ENCODE results near the gene MSH4.
"Not testable (repeated sequence)": the region's sequence is repeated elsewhere in the genome, so short reads cannot be mapped to it uniquely, and the experiment has no call there.

The MSH4 gene

DNA sequence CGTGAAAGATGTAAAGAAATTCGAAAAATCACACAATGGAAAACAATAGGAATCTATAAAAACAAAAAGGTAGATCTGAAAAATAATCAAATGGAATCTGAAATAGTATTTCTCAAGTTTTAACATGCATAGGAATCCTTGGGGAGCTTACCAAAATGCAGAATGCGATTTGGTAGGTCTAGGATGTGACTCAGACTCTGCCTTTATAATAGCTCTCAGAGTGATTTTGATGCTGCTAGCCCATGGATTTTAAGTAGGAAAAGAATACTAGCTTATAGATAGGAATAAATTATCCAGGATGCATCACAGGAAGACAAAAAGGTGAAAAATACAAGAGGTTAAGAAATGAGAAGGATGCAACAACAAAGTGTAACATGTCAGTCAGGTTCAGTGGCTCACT lies 24.7 kb upstream of the MSH4 start:
- no peak for DNase-seq (ENCODE audit: extremely low spot score)
- TF ChIP-seq, protein P1, sequence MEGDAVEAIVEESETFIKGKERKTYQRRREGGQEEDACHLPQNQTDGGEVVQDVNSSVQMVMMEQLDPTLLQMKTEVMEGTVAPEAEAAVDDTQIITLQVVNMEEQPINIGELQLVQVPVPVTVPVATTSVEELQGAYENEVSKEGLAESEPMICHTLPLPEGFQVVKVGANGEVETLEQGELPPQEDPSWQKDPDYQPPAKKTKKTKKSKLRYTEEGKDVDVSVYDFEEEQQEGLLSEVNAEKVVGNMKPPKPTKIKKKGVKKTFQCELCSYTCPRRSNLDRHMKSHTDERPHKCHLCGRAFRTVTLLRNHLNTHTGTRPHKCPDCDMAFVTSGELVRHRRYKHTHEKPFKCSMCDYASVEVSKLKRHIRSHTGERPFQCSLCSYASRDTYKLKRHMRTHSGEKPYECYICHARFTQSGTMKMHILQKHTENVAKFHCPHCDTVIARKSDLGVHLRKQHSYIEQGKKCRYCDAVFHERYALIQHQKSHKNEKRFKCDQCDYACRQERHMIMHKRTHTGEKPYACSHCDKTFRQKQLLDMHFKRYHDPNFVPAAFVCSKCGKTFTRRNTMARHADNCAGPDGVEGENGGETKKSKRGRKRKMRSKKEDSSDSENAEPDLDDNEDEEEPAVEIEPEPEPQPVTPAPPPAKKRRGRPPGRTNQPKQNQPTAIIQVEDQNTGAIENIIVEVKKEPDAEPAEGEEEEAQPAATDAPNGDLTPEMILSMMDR (IDR thresholded peaks at IDR 0.05; ENCODE audit: control extremely low read depth, extremely low read depth, low read depth, missing control alignments): no peak
- POLR2A ChIA-PET: no interaction called here
- CTCF ChIA-PET: interaction anchor here (0.9 kb wide), 1 partner anchor 13 kb away, joined by 3 read pairs; no protein-coding TSS in a partner anchor

DNA sequence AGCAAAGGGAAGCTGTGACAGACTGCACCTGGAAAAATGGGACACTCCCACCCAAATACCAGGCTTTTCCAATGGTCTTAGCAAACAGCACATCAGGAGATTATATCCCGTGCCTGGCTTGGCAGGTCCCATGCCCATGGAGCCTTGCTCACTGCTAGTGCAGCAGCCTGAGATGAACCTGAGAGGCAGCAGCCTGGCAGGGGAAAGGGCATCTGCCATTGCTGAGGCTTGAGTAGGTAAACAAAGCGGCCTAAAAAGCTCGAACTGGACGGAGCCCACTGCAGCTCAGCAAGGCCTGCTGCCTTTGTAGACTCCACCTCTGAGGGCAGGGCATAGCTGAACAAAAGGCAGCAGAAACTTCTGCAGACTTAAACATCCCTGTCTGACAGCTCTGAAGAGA lies 18.9 kb upstream of the MSH4 start:
- POLR2A ChIA-PET; DNase-seq (ENCODE audit: extremely low spot score): not testable (repeated sequence)
- CTCF ChIA-PET: interaction anchor here (1.5 kb wide), 1 partner anchor 9 kb away, joined by 9 read pairs; no protein-coding TSS in a partner anchor

DNA sequence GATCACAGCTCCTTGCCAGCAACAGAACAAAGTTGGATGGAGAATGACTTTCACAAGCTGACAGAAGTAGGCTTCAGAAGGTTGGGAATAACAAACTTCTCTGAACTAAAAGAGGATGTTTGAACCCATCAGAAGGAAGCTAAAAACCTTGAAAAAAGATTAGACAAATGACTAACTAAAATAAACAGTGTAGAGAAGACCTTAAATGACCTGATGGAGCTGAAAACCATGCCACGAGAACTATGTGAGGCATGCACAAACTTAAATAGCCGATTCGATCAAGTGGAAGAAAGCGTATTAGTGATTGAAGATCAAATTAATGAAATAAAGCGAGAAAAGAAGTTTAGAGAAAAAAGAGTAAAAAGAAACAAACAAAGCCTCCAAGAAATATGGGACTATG lies 18.0 kb upstream of the MSH4 start:
- POLR2A ChIA-PET: not testable (repeated sequence)
- CTCF ChIA-PET: interaction anchor here (1.5 kb wide), 1 partner anchor 10 kb away, joined by 9 read pairs; no protein-coding TSS in a partner anchor

DNA sequence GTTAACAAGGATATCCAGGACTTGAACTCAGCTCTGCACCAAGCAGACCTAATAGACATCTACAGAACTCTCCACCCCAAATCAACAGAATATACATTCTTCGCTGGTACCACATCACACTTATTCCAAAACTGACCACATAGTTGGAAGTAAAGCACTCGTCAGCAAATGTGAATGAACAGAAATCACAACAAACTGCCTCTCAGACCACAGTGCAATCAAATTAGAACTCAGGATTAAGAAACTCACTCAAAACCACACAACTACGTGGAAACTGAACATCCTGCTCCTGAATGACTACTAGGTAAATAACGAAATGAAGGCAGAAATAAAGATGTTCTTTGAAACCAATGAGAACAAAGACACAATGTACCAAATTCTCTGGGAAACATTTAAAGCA lies 16.5 kb upstream of the MSH4 start:
- DNase-seq (ENCODE audit: extremely low spot score); POLR2A ChIA-PET: not testable (repeated sequence)
- CTCF ChIA-PET: interaction anchor here (1.2 kb wide), 1 partner anchor 9 kb away, joined by 3 read pairs; no protein-coding TSS in a partner anchor

More for the DNA sequence above, 18.0 kb upstream of the MSH4 start:
- not testable (repeated sequence) for DNase-seq (ENCODE audit: extremely low spot score)

DNA sequence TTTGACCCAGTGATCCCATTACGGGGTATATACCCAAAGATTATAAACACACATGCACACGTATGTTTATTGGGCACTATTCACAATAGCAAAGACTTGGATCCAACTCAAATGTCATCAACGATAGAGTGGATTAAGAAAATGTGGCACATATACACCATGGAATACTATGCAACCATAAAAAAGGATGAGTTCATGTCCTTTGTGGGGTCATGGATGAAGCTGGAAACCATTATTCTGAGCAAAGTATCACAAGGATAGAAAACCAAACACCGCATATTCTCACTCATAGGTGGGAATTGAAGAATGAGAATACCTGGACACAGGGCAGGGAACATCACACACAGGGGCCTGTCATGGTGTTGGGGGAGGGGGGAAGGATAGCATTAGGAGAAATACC lies 12.8 kb upstream of the MSH4 start:
- DNase-seq (ENCODE audit: extremely low spot score); POLR2A ChIA-PET: not testable (repeated sequence)
- CTCF ChIA-PET: interaction anchor here (1.5 kb wide), 1 partner anchor 20 kb away, joined by 5 read pairs; no protein-coding TSS in a partner anchor

DNA sequence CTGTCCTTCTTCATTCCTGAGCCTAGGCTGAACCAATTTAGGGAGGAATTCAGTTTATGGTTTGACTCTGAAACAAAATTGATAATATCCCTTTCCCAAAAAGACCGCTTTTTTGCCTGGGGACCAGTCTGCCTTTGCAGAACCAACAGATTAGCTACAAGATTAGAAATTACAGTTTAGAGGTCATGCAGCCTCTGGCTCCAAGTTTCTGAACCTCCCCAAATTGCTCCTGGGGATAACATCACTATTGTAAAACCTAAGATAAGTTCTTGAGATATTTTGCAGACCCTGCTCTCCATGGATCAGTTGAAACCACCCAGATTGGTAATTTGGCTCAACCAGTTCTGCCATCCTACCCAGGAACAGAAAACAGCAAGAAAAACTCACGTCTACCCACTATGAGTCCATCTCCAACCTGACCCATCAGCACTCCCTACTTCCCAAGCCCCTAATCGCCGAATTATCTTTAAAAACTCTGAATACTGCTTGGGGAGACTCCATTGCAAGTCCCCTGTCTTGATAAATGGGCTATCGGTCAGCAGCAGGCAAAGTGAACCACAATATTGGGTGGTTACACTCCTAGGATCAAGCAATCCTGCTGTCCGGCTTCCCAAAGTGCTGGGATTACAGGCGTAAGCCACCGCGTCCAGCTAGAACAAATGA lies 11.2 kb upstream of the MSH4 start:
- POLR2A ChIA-PET: interaction anchor here (0.6 to 1.3 kb wide), 3 partner anchors 11 to 187 kb away, joined by 3 to 4 read pairs (median 3); partner anchors contain the start of gene MSH4
- CTCF ChIA-PET: interaction anchor here (1.2 to 1.5 kb wide), 2 partner anchors 13 to 21 kb away, joined by 3 to 5 read pairs; no protein-coding TSS in a partner anchor
- DNase-seq (ENCODE audit: extremely low spot score): no peak
- TF ChIP-seq, protein P1 (IDR thresholded peaks at IDR 0.05; ENCODE audit: control extremely low read depth, extremely low read depth, low read depth, missing control alignments): no peak

DNA sequence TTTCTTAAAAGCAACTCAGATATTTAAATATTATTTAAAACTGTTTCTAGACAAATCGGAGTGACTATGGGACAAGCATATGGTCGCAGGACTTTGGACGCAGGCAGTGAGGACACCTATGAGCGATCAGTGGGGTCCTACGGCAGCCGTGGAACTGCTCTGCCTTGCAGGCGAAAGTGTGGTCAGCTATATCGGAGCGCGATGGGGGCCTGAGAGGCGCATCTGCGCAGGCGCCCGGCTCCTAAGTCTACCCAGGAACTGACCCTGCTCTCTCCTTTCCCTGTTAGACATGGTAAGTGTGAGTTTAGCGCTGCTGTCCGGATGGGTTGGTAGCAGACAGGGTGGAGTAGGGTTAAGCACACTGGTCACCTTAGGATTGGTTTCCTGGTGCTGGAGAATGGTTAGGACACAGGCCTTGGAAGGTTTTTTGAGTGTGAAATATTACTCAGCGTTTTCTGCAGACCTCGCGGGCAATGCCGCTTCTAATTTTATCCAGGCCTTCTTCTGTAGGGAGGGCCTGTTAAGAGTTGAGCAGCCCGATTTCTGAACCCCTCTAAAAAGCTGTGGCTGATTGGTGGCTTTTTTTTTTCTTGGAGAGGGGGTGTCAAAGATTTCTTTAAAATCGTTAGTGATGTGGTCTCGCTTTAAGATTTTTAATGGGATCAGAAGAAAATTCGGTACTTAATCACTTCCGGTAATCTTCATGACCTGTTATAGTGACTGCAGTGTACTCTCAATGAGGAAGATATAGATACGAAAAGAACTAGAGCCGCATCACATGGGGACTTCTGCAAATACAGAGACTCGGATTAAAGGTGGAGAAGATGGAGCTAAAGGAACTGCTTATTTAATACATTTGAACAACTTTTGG lies 10.5 kb upstream of the MSH4 start, which contains the start of gene RABGGTB:
Gene RABGGTB (plus strand): TSS at position 274 of the 871 bp plus-strand sequence. CDS start 16 bp downstream, at position 290.
- TF ChIP-seq, protein P1 (IDR thresholded peaks at IDR 0.05; ENCODE audit: control extremely low read depth, extremely low read depth, low read depth, missing control alignments): no peak
- POLR2A ChIA-PET: interaction anchor here (0.6 to 1.3 kb wide), 5 partner anchors 11 to 1897 kb away, joined by 3 to 5 read pairs (median 3); partner anchors contain the start of gene MSH4
- peak; percentile 91 for DNase-seq (ENCODE audit: extremely low spot score)
- CTCF ChIA-PET: interaction anchor here (1.2 kb wide), 1 partner anchor 10 kb away, joined by 4 read pairs; the partner anchor contains the start of gene MSH4

DNA sequence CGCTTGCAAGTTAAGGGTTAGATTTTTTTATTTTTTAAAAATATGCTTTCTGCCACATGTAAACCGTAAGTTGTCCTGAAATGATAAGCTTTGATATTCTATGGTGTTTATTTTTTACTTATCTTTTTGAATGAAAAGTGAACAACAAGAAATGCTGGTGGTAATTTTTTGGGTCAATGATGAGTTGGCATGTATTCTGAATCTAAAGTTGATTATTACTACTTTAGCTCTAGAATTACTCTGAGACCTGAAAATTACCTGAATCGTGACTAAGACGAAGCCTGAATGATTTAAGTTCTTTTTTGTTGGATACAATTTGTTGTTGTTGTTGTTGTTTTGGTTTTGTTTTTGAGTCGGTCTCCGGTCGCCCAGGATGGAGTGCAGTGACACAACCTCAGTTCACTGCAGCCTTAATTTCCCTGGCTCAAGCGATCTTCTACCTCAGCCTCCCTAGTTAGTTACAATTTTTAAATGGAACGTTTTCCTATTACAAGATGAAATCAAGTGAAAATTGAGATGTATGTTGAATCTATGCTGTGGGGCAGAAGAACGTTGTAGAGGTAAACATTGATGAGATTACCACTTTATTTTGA lies 9.7 kb upstream of the MSH4 start:
- TF ChIP-seq, protein P1 (IDR thresholded peaks at IDR 0.05; ENCODE audit: control extremely low read depth, extremely low read depth, low read depth, missing control alignments): no peak
- DNase-seq (ENCODE audit: extremely low spot score): no peak
- POLR2A ChIA-PET: interaction anchor here (0.6 to 0.7 kb wide), 2 partner anchors 19 to 1896 kb away, joined by 3 to 5 read pairs; no protein-coding TSS in a partner anchor
- CTCF ChIA-PET: interaction anchor here (1.2 kb wide), 1 partner anchor 9 kb away, joined by 4 read pairs; the partner anchor contains the start of gene MSH4
